CD4-positive, alpha-beta T cell (primary cell): ENCODE measurements around the gene CDH4. TPM values are rescaled to one million over a fixed set of nuclear protein-coding genes. Genes with fewer than 3 reads are reported as not detected.

Experiments used
- ATAC-seq: fragments of 200-7000 bp; cut with Tn5 transposase; one replicate; pipeline ENCODE4 v1.10.0; 2022; ENCODE audit warnings: mild to moderate bottlenecking; ENCODE audit not compliant: poor library complexity
- CTCF ChIA-PET: fragments of 350-600 bp; sonication (Branson Sonifier 250); formaldehyde crosslinking; loops from one replicate; lab custom pipeline; 2021; ENCODE audit warnings: antibody characterized with exemption, inconsistent platforms; lab: Charles Lee
- POLR2A ChIA-PET: fragments of 350-600 bp; sonication (Branson Sonifier 250); formaldehyde crosslinking; loops from one replicate; lab custom pipeline; 2021; ENCODE audit warnings: antibody characterized with exemption, inconsistent platforms; lab: Charles Lee
- DNase-seq, 14 experiments: peaks; one replicate each; pipeline ENCODE4 v3.0.0-alpha.2; 2013 to 2020; ENCODE audit warnings: mixed read lengths in 2 of 14
- H3K27ac ChIP-seq, 2 donors: one replicate each; pipeline versions ENCODE4 v1.5.1 to v1.7.0; 2013; ENCODE audit warnings: low read length in 2 of 2, low read depth in 1 of 2, mild to moderate bottlenecking in 1 of 2
- H3K27me3 ChIP-seq, 2 experiments: 1 replicate in 1 of 2; 2 replicates in 1 of 2; pipeline versions ENCODE4 v1.6.1 to v1.7.0; 2013; ENCODE audit warnings: low read length in 2 of 2, control low read depth in 1 of 2, mild to moderate bottlenecking in 1 of 2, moderate library complexity in 1 of 2; ENCODE audit not compliant: insufficient read depth in 2 of 2, control insufficient read depth in 1 of 2
- H3K36me3 ChIP-seq: one replicate; pipeline ENCODE4 v1.6.1; 2013; ENCODE audit warnings: low read length, control low read depth; ENCODE audit not compliant: insufficient read depth
- H3K4me1 ChIP-seq: one replicate; pipeline ENCODE4 v1.6.1; 2013; ENCODE audit warnings: low read length, control low read depth; ENCODE audit not compliant: insufficient read depth
- H3K4me3 ChIP-seq: one replicate; pipeline ENCODE4 v1.5.1; 2013; ENCODE audit warnings: mild to moderate bottlenecking, low read length, moderate library complexity
- H3K9me3 ChIP-seq, 2 experiments: 1 replicate in 1 of 2; 2 replicates in 1 of 2; pipeline versions ENCODE4 v1.6.1 to v1.7.0; 2013; ENCODE audit warnings: low read length in 2 of 2, mild to moderate bottlenecking in 2 of 2, control low read depth in 1 of 2, moderate library complexity in 1 of 2; ENCODE audit not compliant: control insufficient read depth in 1 of 2, insufficient read depth in 1 of 2
- H3K27ac Mint-ChIP-seq: one replicate; pipeline ENCODE4 v1.8.0; 2020; ENCODE audit warnings: mixed read lengths
- H3K27me3 Mint-ChIP-seq: one replicate; pipeline ENCODE4 v1.8.0; 2021; ENCODE audit warnings: mixed read lengths
- H3K36me3 Mint-ChIP-seq: one replicate; pipeline ENCODE4 v1.8.0; 2021; ENCODE audit warnings: low read depth, mixed read lengths
- H3K4me1 Mint-ChIP-seq: one replicate; pipeline ENCODE4 v1.8.0; 2021; ENCODE audit warnings: low read depth, mixed read lengths
- H3K4me3 Mint-ChIP-seq: one replicate; pipeline ENCODE4 v1.8.0; 2020; ENCODE audit warnings: mild to moderate bottlenecking, mixed read lengths
- H3K9me3 Mint-ChIP-seq: one replicate; pipeline ENCODE4 v1.8.0; 2020; ENCODE audit warnings: mixed read lengths
- intact Hi-C, 2 experiments: fragments of 100-400 bp; cut with DNase I in 1 of 2; cut with micrococcal nuclease in 1 of 2; formaldehyde crosslinking; loops; one replicate each; pipeline versions ENCODE4 v1.15.1 to v1.9.0; 2023 to 2025; cut with DNase I, micrococcal nuclease
- total RNA-seq, 174 experiments: library from RNA in 2 of 174; stranded (reverse) in 2 of 174; gene quantifications; one replicate each; pipeline ENCODE4 v1.2.3 and lab custom pipeline; 2021 to 2026
- TF ChIP-seq, protein P1 (sequence below): fragments of 200-600 bp; IDR thresholded peaks from one replicate; pipeline ENCODE4 v1.8.0; 2022; ENCODE audit warnings: antibody characterized with exemption, mild to moderate bottlenecking

The CDH4 gene
- total RNA-seq, 2 experiments from 2014 or later, result 0.11 TPM

DNA sequence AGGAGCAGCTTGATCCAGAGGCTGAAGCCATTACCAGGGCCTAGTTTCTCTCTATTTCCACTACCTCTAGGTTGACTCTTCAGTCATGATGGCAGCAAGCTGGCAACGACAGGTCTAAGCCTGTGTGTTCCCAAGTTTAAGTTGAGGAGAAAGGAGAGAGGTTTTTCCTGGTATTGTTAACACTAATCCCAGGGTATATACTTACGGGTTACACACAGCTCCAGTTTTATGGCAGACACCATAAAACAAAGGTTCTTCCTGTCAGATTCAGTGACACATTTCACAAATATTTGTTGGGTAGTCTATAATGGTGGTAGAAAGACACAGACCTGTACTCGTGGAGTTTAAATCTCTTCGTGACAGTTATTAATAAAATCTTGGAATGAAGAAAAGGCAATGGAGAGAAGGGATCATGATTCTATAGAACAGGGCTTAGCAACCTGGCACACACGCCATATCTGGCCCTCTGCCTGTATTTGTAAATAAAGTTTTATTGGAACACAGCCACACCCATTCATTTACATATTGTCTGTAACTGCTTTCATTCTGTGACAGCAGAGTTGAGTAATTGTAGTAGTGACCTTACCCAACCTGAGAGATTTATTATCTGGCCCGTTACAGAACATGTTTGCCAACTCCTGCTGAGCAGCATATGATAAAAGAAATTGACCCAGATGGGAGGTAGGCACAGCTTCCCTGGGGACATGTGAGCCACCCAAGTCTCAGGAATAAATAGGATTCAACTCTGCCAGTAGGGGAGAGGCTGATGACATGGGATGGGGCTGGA lies 323.3 kb downstream of the CDH4 start:
- H3K9me3 Mint-ChIP-seq, result no peaks in the 10 kb centered on the region
- intact Hi-C loops, result no loop called here

DNA sequence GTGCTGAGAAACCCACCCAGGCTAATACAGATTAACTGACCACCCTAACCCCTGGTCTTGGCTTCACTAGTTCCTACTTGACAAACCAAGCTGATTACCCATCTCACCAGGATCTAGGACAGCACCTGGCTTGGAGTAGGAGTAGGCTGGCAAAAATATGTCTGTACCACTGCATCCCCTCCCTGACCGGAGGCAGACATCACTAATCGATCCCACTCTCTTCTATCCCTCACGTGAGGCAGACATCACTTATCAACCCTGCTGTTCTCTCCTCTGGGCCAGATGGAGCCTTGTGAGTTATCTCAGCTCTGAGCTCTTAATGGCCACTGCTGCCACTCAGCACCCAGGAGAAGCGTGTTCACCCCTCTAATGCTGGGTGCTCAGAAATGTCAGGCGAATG lies 324.3 kb downstream of the CDH4 start:
- ATAC-seq, result no peak
- CTCF ChIA-PET, result no interaction called here
- intact Hi-C loops, result no loop called here

More for the DNA sequence above, 323.3 kb downstream of the CDH4 start:
- CTCF ChIA-PET, result no interaction called here
- H3K4me3 Mint-ChIP-seq, result no peak overlapping the region
- POLR2A ChIA-PET, result no interaction called here
- TF ChIP-seq, protein P1, sequence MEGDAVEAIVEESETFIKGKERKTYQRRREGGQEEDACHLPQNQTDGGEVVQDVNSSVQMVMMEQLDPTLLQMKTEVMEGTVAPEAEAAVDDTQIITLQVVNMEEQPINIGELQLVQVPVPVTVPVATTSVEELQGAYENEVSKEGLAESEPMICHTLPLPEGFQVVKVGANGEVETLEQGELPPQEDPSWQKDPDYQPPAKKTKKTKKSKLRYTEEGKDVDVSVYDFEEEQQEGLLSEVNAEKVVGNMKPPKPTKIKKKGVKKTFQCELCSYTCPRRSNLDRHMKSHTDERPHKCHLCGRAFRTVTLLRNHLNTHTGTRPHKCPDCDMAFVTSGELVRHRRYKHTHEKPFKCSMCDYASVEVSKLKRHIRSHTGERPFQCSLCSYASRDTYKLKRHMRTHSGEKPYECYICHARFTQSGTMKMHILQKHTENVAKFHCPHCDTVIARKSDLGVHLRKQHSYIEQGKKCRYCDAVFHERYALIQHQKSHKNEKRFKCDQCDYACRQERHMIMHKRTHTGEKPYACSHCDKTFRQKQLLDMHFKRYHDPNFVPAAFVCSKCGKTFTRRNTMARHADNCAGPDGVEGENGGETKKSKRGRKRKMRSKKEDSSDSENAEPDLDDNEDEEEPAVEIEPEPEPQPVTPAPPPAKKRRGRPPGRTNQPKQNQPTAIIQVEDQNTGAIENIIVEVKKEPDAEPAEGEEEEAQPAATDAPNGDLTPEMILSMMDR, result no peak
- H3K27me3 Mint-ChIP-seq, result no peaks in the 10 kb centered on the region
- Histone ChIP-seq H3K9me3 (peaks cover 0 to 14% of the 10 kb centered on the region in 2 experiments), H3K36me3 (no peaks in the 10 kb centered on the region), H3K27me3 (no peaks in the 10 kb centered on the region), H3K27ac (no peak overlapping the region), H3K4me1 (no peaks in the 10 kb centered on the region), H3K4me3 (no peak overlapping the region)
- H3K36me3 Mint-ChIP-seq, result no peaks in the 10 kb centered on the region
- DNase-seq, result no peak
- no peak for ATAC-seq
- H3K4me1 Mint-ChIP-seq, result no peaks in the 10 kb centered on the region
- H3K27ac Mint-ChIP-seq, result no peak overlapping the region

DNA sequence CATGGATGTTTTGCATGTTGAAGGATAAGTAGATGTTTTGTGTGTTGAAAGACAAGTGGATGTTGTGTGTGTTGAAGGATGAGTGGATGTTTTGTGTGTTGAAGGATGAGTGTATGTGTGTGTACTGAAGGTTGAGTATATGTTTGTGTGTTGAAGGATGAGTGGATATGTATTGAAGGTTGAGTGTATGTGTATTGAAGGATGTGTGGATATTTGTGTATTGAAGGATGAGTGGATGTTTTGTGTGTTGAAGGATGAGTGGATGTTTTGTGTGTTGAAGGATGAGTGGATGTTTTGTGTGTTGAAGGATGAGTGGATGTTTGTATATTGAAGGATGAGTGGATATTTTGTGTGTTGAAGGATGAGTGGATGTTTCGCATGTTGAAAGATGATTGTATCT lies 325.0 kb downstream of the CDH4 start:
- Mint-ChIP-seq H3K27ac (no peak overlapping the region), H3K36me3 (no peaks in the 10 kb centered on the region), H3K9me3 (no peaks in the 10 kb centered on the region), H3K4me3 (no peak overlapping the region), H3K4me1 (no peaks in the 10 kb centered on the region), H3K27me3 (no peaks in the 10 kb centered on the region)
- TF ChIP-seq, protein P1, result no peak
- Histone ChIP-seq H3K9me3 (peaks cover 0 to 30% of the 10 kb centered on the region in 2 experiments), H3K27me3 (no peaks in the 10 kb centered on the region), H3K4me1 (no peaks in the 10 kb centered on the region), H3K4me3 (no peak overlapping the region), H3K36me3 (no peaks in the 10 kb centered on the region), H3K27ac (no peak overlapping the region)
- ChIA-PET POLR2A (no interaction called here), CTCF (no interaction called here)
- ATAC-seq (no peak), DNase-seq (no peak)
- intact Hi-C loops, result no loop called here

More for the DNA sequence above, 324.3 kb downstream of the CDH4 start:
- Histone ChIP-seq H3K4me1 (no peaks in the 10 kb centered on the region), H3K9me3 (peaks cover 0 to 23% of the 10 kb centered on the region in 2 experiments), H3K4me3 (no peak overlapping the region), H3K27ac (no peak overlapping the region), H3K27me3 (no peaks in the 10 kb centered on the region), H3K36me3 (no peaks in the 10 kb centered on the region)
- no peak for DNase-seq
- no peaks in the 10 kb centered on the region for H3K4me1 Mint-ChIP-seq
- POLR2A ChIA-PET, result no interaction called here
- no peaks in the 10 kb centered on the region for H3K36me3 Mint-ChIP-seq
- TF ChIP-seq, protein P1, result no peak
- no peak overlapping the region for H3K4me3 Mint-ChIP-seq
- no peak overlapping the region for H3K27ac Mint-ChIP-seq
- H3K9me3 Mint-ChIP-seq, result no peaks in the 10 kb centered on the region
- H3K27me3 Mint-ChIP-seq, result no peaks in the 10 kb centered on the region
